ENCODE data around the gene GCLC.

DNA sequence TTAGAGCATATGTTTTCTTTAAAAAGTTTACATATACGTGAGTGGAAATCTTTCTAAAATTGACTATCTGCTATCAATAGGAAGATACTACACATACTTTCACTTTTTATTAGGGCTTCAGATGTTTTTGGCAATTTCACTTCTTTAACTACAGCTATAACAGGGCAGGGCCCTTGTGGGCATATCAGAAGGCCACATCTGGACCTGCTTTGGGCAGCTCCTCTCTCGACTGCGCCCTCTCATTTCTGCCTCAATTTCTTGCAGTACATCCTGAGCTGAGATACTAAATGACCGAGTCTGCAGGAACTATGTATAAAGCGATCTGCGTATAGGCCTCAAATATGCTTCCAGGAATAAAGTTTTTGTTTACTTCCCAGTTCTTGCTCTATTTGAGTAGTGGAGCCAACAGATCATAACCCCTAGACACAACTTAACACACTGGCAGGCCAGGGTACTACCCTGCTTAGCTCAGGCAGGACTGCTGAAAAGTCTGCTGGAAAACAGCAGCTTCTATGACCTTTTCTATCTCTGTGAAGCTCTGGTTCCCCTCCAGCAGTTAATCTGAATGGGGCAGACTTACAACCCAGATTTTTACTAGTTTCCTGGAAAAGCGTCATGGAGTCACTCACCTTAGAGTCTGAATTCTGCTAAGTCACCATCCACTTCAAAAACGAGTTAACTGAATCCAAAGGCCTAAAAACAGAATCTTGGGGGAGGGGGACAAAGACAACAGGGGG, 12.7 kb downstream of the GCLC start:
- no peak for TF ChIP-seq CTCF (IDR thresholded peaks at IDR 0.05)
- no peak for TF ChIP-seq POLR2A (IDR thresholded peaks at IDR 0.05)

Measured in adrenal gland (tissue), 5 donors.